Esophagus squamous epithelium (tissue), 4 donors: ENCODE results near the gene PRKCZ.

Experiments used
- CTCF ChIP-seq, 6 experiments: fragments of 450-650 bp in 4 of 6; fragments of 200-600 bp in 2 of 6; sonication (generic) in 2 of 6; IDR thresholded peaks; one replicate each; pipeline ENCODE4 v1.5.1; 2016 to 2019; ENCODE audit warnings: antibody characterized with exemption in 6 of 6, mild to moderate bottlenecking in 4 of 6, moderate library complexity in 4 of 6
- POLR2A ChIP-seq, 4 donors: fragments of 450-650 bp; IDR thresholded peaks; one replicate each; pipeline ENCODE4 v1.6.1; 2017; ENCODE audit warnings: antibody characterized with exemption in 4 of 4, mild to moderate bottlenecking in 4 of 4, moderate library complexity in 3 of 4

- TF ChIP-seq CTCF (IDR thresholded peaks at IDR 0.05) (no peak), POLR2A (IDR thresholded peaks at IDR 0.05) (no peak)
Observed at GRCh38 chr1:2020310-2020655, 29.9 kb upstream of the PRKCZ start.
